CD14-positive monocyte (primary cell): ENCODE data around the gene PROB1. TPM values are rescaled to one million over a fixed set of nuclear protein-coding genes. Genes with fewer than 3 reads are reported as not detected.

Source experiments
- DNase-seq, 3 donors: peaks; one replicate each; pipeline ENCODE4 v3.0.0-alpha.2; 2011 to 2022
- H2AFZ ChIP-seq: 2 replicates; pipeline ENCODE4 v1.6.0; 2012; ENCODE audit warnings: mild to moderate bottlenecking, low read depth, low read length, inconsistent platforms; ENCODE audit not compliant: insufficient read depth, poor library complexity, severe bottlenecking
- H3K27ac ChIP-seq, 2 donors: 1 replicate in 1 of 2; 2 replicates in 1 of 2; pipeline ENCODE4 v1.5.1; 2012 to 2013; ENCODE audit warnings: low read length in 2 of 2, control low read depth in 1 of 2, inconsistent platforms in 1 of 2, low read depth in 1 of 2, mild to moderate bottlenecking in 1 of 2
- H3K27me3 ChIP-seq, 2 donors: one replicate each; pipeline versions ENCODE4 v1.6.0 to v1.6.1; 2011 to 2013; ENCODE audit warnings: low read length in 2 of 2; ENCODE audit not compliant: control insufficient read depth in 2 of 2, insufficient read depth in 2 of 2
- H3K36me3 ChIP-seq, 2 donors: replicated peaks in 1 of 2; 1 replicate in 1 of 2; 2 replicates in 1 of 2; pipeline versions ENCODE4 v1.5.1 to v1.6.1; 2012 to 2013; ENCODE audit warnings: low read length in 2 of 2, control low read depth in 1 of 2, inconsistent platforms in 1 of 2, mild to moderate bottlenecking in 1 of 2; ENCODE audit not compliant: insufficient read depth in 2 of 2, control insufficient read depth in 1 of 2
- H3K4me1 ChIP-seq, 2 donors: 1 replicate in 1 of 2; 2 replicates in 1 of 2; pipeline versions ENCODE4 v1.5.1 to v1.6.1; 2012 to 2013; ENCODE audit warnings: low read length in 2 of 2, control low read depth in 1 of 2, inconsistent platforms in 1 of 2, mild to moderate bottlenecking in 1 of 2, moderate library complexity in 1 of 2; ENCODE audit not compliant: insufficient read depth in 2 of 2, control insufficient read depth in 1 of 2
- H3K4me2 ChIP-seq: replicated peaks from 2 replicates; pipeline ENCODE3; 2012; ENCODE audit warnings: low read length, moderate library complexity, mild to moderate bottlenecking; ENCODE audit not compliant: poor library complexity, severe bottlenecking; ENCODE audit errors: extremely low read depth
- H3K4me3 ChIP-seq, 3 experiments: fragments of 200-600 bp in 1 of 3; sonication (generic) in 1 of 3; replicated peaks in 1 of 3; 1 replicate in 2 of 3; 2 replicates in 1 of 3; pipeline ENCODE4 v1.5.1; 2011 to 2013; ENCODE audit warnings: low read length in 3 of 3, mild to moderate bottlenecking in 3 of 3, control low read depth in 2 of 3, low read depth in 2 of 3, inconsistent platforms in 1 of 3, moderate library complexity in 1 of 3
- H3K79me2 ChIP-seq: 2 replicates; pipeline ENCODE4 v1.6.0; 2012; ENCODE audit warnings: mild to moderate bottlenecking, control low read depth, inconsistent platforms, low read length, moderate library complexity; ENCODE audit not compliant: insufficient read depth
- H3K9ac ChIP-seq: 2 replicates; pipeline ENCODE4 v1.6.0; 2017; ENCODE audit warnings: low read length, mild to moderate bottlenecking; ENCODE audit not compliant: insufficient read depth, poor library complexity, severe bottlenecking
- H3K9me3 ChIP-seq, 2 donors: replicated peaks in 1 of 2; 1 replicate in 1 of 2; 2 replicates in 1 of 2; pipeline versions ENCODE4 v1.5.1 to v1.6.1; 2012 to 2013; ENCODE audit warnings: low read length in 2 of 2, control low read depth in 1 of 2; ENCODE audit not compliant: control insufficient read depth in 1 of 2, insufficient read depth in 1 of 2
- H4K20me1 ChIP-seq: 2 replicates; pipeline ENCODE4 v1.6.0; 2012; ENCODE audit warnings: mild to moderate bottlenecking, low read length, control low read depth, moderate library complexity; ENCODE audit not compliant: insufficient read depth
- H3K27ac Mint-ChIP-seq, 7 donors: one replicate each; pipeline ENCODE4 v1.8.0; 2020; ENCODE audit warnings: mild to moderate bottlenecking in 7 of 7, mixed read lengths in 7 of 7, moderate library complexity in 6 of 7, inconsistent platforms in 2 of 7
- H3K27me3 Mint-ChIP-seq, 3 donors: one replicate each; pipeline ENCODE4 v1.8.0; 2021 to 2022; ENCODE audit warnings: low read depth in 3 of 3, mild to moderate bottlenecking in 3 of 3, mixed read lengths in 3 of 3, moderate library complexity in 3 of 3, inconsistent platforms in 1 of 3
- H3K36me3 Mint-ChIP-seq, 2 donors: one replicate each; pipeline ENCODE4 v1.8.0; 2020; ENCODE audit warnings: mixed read lengths in 2 of 2, inconsistent platforms in 1 of 2, mild to moderate bottlenecking in 1 of 2
- H3K4me1 Mint-ChIP-seq: one replicate; pipeline ENCODE4 v1.8.0; 2020; ENCODE audit warnings: mild to moderate bottlenecking, mixed read lengths
- H3K4me3 Mint-ChIP-seq, 2 donors: one replicate each; pipeline ENCODE4 v1.8.0; 2020; ENCODE audit warnings: mild to moderate bottlenecking in 2 of 2, mixed read lengths in 2 of 2, moderate library complexity in 1 of 2
- H3K9me3 Mint-ChIP-seq, 7 donors: one replicate each; pipeline ENCODE4 v1.8.0; 2020 to 2022; ENCODE audit warnings: mixed read lengths in 7 of 7, mild to moderate bottlenecking in 6 of 7, moderate library complexity in 6 of 7, inconsistent platforms in 2 of 7
- CTCF ChIP-seq: fragments of 200-600 bp; IDR thresholded peaks from one replicate; pipeline ENCODE4 v1.8.0; 2022; ENCODE audit warnings: antibody characterized with exemption, mild to moderate bottlenecking
- WGBS: methylation state at CpG from one replicate; pipeline ENCODE4 v1.1.5; 2013; ENCODE audit warnings: missing lambda C conversion rate; ENCODE audit not compliant: insufficient coverage; 5-methylcytosine and 5-hydroxymethylcytosine counted together
- intact Hi-C, 2 donors: fragments of 100-400 bp; cut with micrococcal nuclease; formaldehyde crosslinking; loops; one replicate each; pipeline versions ENCODE4 v1.15.0 to v1.15.1; 2023
- polyA plus RNA-seq, 3 donors: library from polyadenylated mRNA; depleted of rRNA in 1 of 3; unstranded in 2 of 3; stranded (reverse) in 1 of 3; fragments of 300-500 nt in 2 of 3; fragments of >200 nt in 1 of 3; fragmentation: Illumina TruSeq in 2 of 3; gene quantifications; 1 replicate in 2 of 3; 2 replicates in 1 of 3; pipeline ENCODE4 v1.2.3, GENCODE V29; 2012 to 2021

The PROB1 gene
- polyA plus RNA-seq, 3 donors: 0.05 to 0.11 TPM; not detected in 1

GRCh38 chr5:139392678-139393496, 2.0 kb downstream of the PROB1 start:
- peaks cover 47% of the 10 kb centered on the region for H3K4me1 Mint-ChIP-seq
- H3K9me3 Mint-ChIP-seq: peaks cover 0 to 9% (median 5%) of the 10 kb centered on the region in 7 donors
- TF ChIP-seq CTCF: peak; percentile 91
- intact Hi-C loops: no loop called here
- H3K36me3 Mint-ChIP-seq: peaks cover 5% of the 10 kb centered on the region in 2 donors
- peak overlapping the region; percentile 35 to 82 (median 54) for H3K4me3 ChIP-seq
- DNase-seq: peak; percentile 61 to 69 (median 68)
- peak overlapping the region; percentile 96 for H2AFZ ChIP-seq
- no peaks in the 10 kb centered on the region for H3K36me3 ChIP-seq
- peaks cover 0 to 5% of the 10 kb centered on the region in 2 donors for H3K9me3 ChIP-seq
- peaks cover 48 to 68% (median 52%) of the 10 kb centered on the region in 3 donors for H3K27me3 Mint-ChIP-seq
- H3K9ac ChIP-seq: peak overlapping the region; percentile 42
- H3K79me2 ChIP-seq: no peaks in the 10 kb centered on the region
- peak overlapping the region in 2 of 7 donors; percentile 48 to 61 for H3K27ac Mint-ChIP-seq
- no peaks in the 10 kb centered on the region for H4K20me1 ChIP-seq
- H3K4me3 Mint-ChIP-seq: peak overlapping the region; percentile 89 to 94
- H3K4me2 ChIP-seq: peak overlapping the region; percentile 89
- H3K27ac ChIP-seq: no peak overlapping the region
- H3K4me1 ChIP-seq: peaks cover 28 to 40% of the 10 kb centered on the region in 2 donors
- WGBS: under 1% methylated on average over 72 of the region's 77 CpGs
- H3K27me3 ChIP-seq: peaks cover 12 to 41% of the 10 kb centered on the region in 2 donors

DNA sequence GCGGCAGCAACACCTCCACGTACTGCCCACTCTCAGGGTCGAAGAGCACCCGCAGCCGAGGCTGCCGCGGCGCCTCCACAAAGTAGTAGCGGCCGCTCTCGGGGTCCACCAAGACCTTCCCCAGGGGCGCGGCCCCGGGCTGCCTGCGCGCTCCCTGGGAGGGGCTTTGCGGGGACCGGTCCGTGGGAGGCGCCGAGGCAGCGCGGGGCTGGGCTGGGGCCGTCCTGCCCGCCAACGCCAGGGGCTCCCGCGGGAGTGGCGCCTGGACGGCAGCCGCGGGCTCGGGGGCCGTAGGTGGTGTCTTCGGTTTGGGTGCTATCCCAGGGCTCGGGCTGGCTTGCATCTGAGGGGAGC, 2.6 kb downstream of the PROB1 start:
- Mint-ChIP-seq H3K27ac (no peak overlapping the region), H3K36me3 (peaks cover 5% of the 10 kb centered on the region in 2 donors), H3K9me3 (peaks cover 0 to 9% (median 5%) of the 10 kb centered on the region in 7 donors), H3K4me1 (peaks cover 41% of the 10 kb centered on the region), H3K27me3 (peaks cover 48 to 68% (median 56%) of the 10 kb centered on the region in 3 donors), H3K4me3 (peak overlapping the region; percentile 89 to 94)
- Histone ChIP-seq H3K4me1 (peaks cover 28 to 40% of the 10 kb centered on the region in 2 donors), H3K27me3 (peaks cover 12 to 41% of the 10 kb centered on the region in 2 donors), H2AFZ (peak overlapping the region; percentile 96), H3K79me2 (no peaks in the 10 kb centered on the region), H3K4me2 (peak overlapping the region; percentile 89), H3K9ac (peak overlapping the region; percentile 42), H4K20me1 (no peaks in the 10 kb centered on the region), H3K4me3 (peak overlapping the region in 1 of 3 experiments; percentile 82), H3K27ac (no peak overlapping the region), H3K9me3 (peaks cover 0 to 5% of the 10 kb centered on the region in 2 donors), H3K36me3 (no peaks in the 10 kb centered on the region)
- WGBS: 2% methylated on average over 31 of the region's 36 CpGs
- TF ChIP-seq CTCF: no peak
- intact Hi-C loops: no loop called here
- DNase-seq: no peak
